MCF 10A (cell line): Measurements from ENCODE around the gene GJC3. TPM values are rescaled to one million over a fixed set of nuclear protein-coding genes. Genes with fewer than 3 reads are reported as not detected.

Experiments used
- BruUV-seq: library from RNA; stranded (reverse); fragments of 400-500 nt; replicated peaks from 2 replicates; lab custom pipeline; 2021; lab: Mats Ljungman, UMichigan
- CTCF ChIA-PET: fragments of 300-600 bp; sonication (Branson Sonifier 250); formaldehyde crosslinking; extraction: SDS; loops from one replicate; lab custom pipeline; 2021; ENCODE audit warnings: antibody characterized with exemption, inconsistent platforms; lab: Yijun Ruan, JAX
- POLR2A ChIA-PET: fragments of 300-600, 350-650 bp; sonication (Branson Sonifier 250); formaldehyde crosslinking; extraction: SDS; loops from one replicate; lab custom pipeline; 2020; ENCODE audit warnings: antibody characterized with exemption, inconsistent platforms; lab: Yijun Ruan, JAX
- DNase-seq: peaks from one replicate; pipeline ENCODE4 v3.0.0-alpha.2; 2018; ENCODE audit not compliant: unreplicated experiment
- H3K27ac Mint-ChIP-seq: one replicate; pipeline ENCODE4 v1.8.0; 2022; ENCODE audit warnings: mild to moderate bottlenecking, low read depth, mixed read lengths; ENCODE audit not compliant: unreplicated experiment
- H3K27me3 Mint-ChIP-seq: one replicate; pipeline ENCODE4 v1.8.0; 2022; ENCODE audit warnings: mixed read lengths; ENCODE audit not compliant: insufficient read depth, unreplicated experiment
- H3K36me3 Mint-ChIP-seq: one replicate; pipeline ENCODE4 v1.8.0; 2022; ENCODE audit warnings: mild to moderate bottlenecking, moderate library complexity, mixed read lengths; ENCODE audit not compliant: insufficient read depth, unreplicated experiment
- H3K4me1 Mint-ChIP-seq: one replicate; pipeline ENCODE4 v1.8.0; 2022; ENCODE audit warnings: mixed read lengths; ENCODE audit not compliant: insufficient read depth, unreplicated experiment
- H3K4me3 Mint-ChIP-seq: one replicate; pipeline ENCODE4 v1.8.0; 2022; ENCODE audit warnings: mild to moderate bottlenecking, moderate library complexity, mixed read lengths; ENCODE audit not compliant: unreplicated experiment
- H3K9me3 Mint-ChIP-seq: one replicate; pipeline ENCODE4 v1.8.0; 2022; ENCODE audit warnings: mixed read lengths; ENCODE audit not compliant: unreplicated experiment
- CTCF ChIP-seq: fragments of 200-600 bp; IDR thresholded peaks from one replicate; pipeline ENCODE4 v1.8.0; 2022; ENCODE audit warnings: antibody characterized with exemption, mild to moderate bottlenecking; ENCODE audit not compliant: unreplicated experiment
- intact Hi-C: fragments of 100-400 bp; cut with micrococcal nuclease; formaldehyde crosslinking; loops from 2 replicates; pipeline ENCODE4 v1.14.1; 2022
- total RNA-seq: library from RNA; stranded (reverse); gene quantifications from 2 replicates; pipeline ENCODE4 v1.2.3, GENCODE V29; 2022

Gene GJC3
- total RNA-seq, 1 experiment from 2014 or later: not detected

- BruUV-seq: no TSS peak
- POLR2A ChIA-PET: interaction anchor here (1.0 to 3.4 kb wide), 2 partner anchors 10 to 61 kb away, joined by 3 to 22 read pairs; partner anchors contain the start of gene TRIM4
- intact Hi-C loops: no loop called here
Measured at GRCh38 chr7:99929730-99930053, 272 bp upstream of the GJC3 start.

DNA sequence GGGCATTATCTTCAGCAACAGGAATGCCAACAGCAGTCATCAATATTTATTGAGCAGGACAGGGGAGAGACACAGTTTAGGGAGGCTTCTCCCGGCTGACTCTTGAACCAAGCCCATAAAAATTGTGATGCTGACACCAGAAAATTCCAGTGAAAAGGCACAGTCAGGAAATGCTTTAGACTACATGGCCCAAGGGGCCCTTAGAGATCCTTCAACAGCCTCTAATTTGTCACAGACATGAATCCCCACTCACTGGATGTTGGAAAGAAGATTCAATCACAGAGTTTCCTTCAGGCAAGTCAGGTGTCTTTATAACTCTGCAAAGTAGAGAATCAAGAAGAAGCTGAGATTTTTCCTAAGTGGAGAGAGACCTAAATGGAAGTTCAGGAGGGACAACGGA is 1.2 kb downstream of the GJC3 start:
- ChIA-PET POLR2A (interaction anchor here (3.4 kb wide), 1 partner anchor 9 kb away, joined by 22 read pairs; the partner anchor contains the start of gene TRIM4), CTCF (interaction anchor here (0.8 to 3.3 kb wide), 4 partner anchors 10 to 62 kb away, joined by 3 to 24 read pairs (median 16); partner anchors contain the start of gene TRIM4)
- no peak overlapping the region for H3K27ac Mint-ChIP-seq
- no peaks in the 10 kb centered on the region for H3K9me3 Mint-ChIP-seq
- DNase-seq: no peak
- intact Hi-C loops: no loop called here
- no peak for TF ChIP-seq CTCF
- no TSS peak for BruUV-seq
- no peaks in the 10 kb centered on the region for H3K36me3 Mint-ChIP-seq
- no peak overlapping the region for H3K4me3 Mint-ChIP-seq
- H3K4me1 Mint-ChIP-seq: peaks cover 8% of the 10 kb centered on the region
- peaks cover 68% of the 10 kb centered on the region for H3K27me3 Mint-ChIP-seq

More at GRCh38 chr7:99929730-99930053, 272 bp upstream of the GJC3 start:
- DNase-seq: no peak
- Mint-ChIP-seq H3K4me3 (peak overlapping the region; percentile 22), H3K27ac (no peak overlapping the region), H3K9me3 (no peaks in the 10 kb centered on the region), H3K36me3 (no peaks in the 10 kb centered on the region), H3K4me1 (peaks cover 8% of the 10 kb centered on the region), H3K27me3 (peaks cover 77% of the 10 kb centered on the region)
- no peak for TF ChIP-seq CTCF
- CTCF ChIA-PET: interaction anchor here (1.0 to 3.3 kb wide), 7 partner anchors 12 to 100 kb away, joined by 3 to 24 read pairs (median 4); partner anchors contain the start of gene TRIM4

DNA sequence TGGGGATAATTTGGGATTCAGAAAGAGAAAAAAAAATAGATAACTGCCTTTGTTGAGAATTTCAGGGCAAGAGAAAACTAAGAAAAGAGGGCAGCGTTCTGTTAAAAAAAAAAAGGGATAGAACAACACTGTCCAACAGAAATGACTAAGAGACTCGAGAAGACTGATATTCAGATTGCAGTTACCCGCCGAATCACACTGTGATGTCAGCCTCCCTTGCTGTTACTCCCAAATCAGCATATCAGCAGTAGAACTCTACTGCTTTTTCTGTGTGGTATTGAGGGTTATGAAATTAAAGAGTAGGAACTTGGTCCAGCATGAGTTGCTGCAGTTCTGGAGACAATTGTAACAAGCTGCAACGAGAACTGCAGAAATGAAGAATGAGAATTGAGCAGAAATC is 1.9 kb downstream of the GJC3 start:
- intact Hi-C loops: no loop called here
- BruUV-seq: no TSS peak
- POLR2A ChIA-PET: interaction anchor here (3.4 kb wide), 1 partner anchor 8 kb away, joined by 22 read pairs; the partner anchor contains the start of gene TRIM4
- Mint-ChIP-seq H3K27ac (no peak overlapping the region), H3K9me3 (no peaks in the 10 kb centered on the region), H3K4me3 (no peak overlapping the region), H3K27me3 (peaks cover 62% of the 10 kb centered on the region), H3K4me1 (peaks cover 8% of the 10 kb centered on the region), H3K36me3 (no peaks in the 10 kb centered on the region)
- CTCF ChIA-PET: interaction anchor here (0.6 to 3.3 kb wide), 5 partner anchors 9 to 1581 kb away, joined by 3 to 24 read pairs (median 6); partner anchors contain the start of gene TRIM4
- no peak for TF ChIP-seq CTCF
- DNase-seq: no peak

- intact Hi-C loops: no loop called here
- no peak for TF ChIP-seq CTCF
- peaks cover 49% of the 10 kb centered on the region for H3K27me3 Mint-ChIP-seq
- BruUV-seq: no TSS peak
- CTCF ChIA-PET: interaction anchor here (1.2 kb wide), 1 partner anchor 13 kb away, joined by 3 read pairs; no protein-coding TSS in a partner anchor
- no peak overlapping the region for H3K27ac Mint-ChIP-seq
- H3K9me3 Mint-ChIP-seq: no peaks in the 10 kb centered on the region
- no peak for DNase-seq
- H3K4me3 Mint-ChIP-seq: no peak overlapping the region
- POLR2A ChIA-PET: interaction anchor here (0.6 to 0.7 kb wide), 2 partner anchors 10 to 68 kb away, joined by 3 read pairs; no protein-coding TSS in a partner anchor
- H3K36me3 Mint-ChIP-seq: peaks cover 7% of the 10 kb centered on the region
- peaks cover 8% of the 10 kb centered on the region for H3K4me1 Mint-ChIP-seq
Measured at GRCh38 chr7:99926321-99926720, 3.1 kb downstream of the GJC3 start.
